HG03457 (cell line): Measurements from ENCODE around the gene CWC22.
"Not testable (repeated sequence)": the region's sequence is repeated elsewhere in the genome, so short reads cannot be mapped to it uniquely, and the experiment has no call there.

Source experiments
- ATAC-seq: cut with Tn5 transposase; IDR thresholded peaks from one replicate; pipeline ENCODE4 v1.9.1; 2021; ENCODE audit warnings: moderate number of reproducible peaks; ENCODE audit not compliant: unreplicated experiment

Gene CWC22

DNA sequence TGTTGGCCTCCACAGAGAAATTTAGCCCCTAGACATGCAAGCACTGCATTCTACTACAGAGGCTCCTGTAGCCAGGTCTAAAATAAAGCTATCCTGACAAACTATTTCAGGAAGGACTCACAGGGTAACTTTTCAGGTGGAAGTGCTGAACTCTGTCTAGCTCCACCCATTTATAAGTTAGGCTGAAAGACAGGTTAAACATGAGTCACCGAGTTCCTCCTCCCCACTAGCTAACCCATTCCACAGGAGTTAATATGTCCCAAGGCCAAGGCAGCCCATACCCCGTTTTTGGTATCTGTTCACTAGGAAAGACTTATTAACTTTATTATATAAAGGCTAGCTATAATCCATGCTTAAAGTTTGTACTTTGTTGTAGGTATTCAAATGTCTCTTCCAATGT is 3.5 kb downstream of the CWC22 start:
- ATAC-seq = no peak

DNA sequence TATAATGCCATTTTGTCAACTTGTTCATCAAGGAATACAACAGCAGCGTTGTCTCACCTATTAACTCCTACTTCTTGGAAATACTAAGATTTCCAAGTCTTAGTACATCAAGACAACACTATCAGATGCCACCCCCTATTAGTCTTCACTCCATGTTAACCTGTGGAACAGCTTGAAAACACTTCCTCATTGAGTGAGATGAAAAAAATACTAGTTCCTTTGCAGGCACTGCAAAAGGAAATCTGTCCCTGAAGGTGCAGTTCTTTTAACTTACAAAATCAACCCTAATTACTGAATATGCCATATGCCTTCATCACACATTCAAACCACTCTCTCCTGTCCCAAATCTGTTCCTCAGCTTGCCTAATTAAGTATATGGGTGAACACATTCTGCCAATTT is 4.0 kb downstream of the CWC22 start:
- ATAC-seq = no peak

DNA sequence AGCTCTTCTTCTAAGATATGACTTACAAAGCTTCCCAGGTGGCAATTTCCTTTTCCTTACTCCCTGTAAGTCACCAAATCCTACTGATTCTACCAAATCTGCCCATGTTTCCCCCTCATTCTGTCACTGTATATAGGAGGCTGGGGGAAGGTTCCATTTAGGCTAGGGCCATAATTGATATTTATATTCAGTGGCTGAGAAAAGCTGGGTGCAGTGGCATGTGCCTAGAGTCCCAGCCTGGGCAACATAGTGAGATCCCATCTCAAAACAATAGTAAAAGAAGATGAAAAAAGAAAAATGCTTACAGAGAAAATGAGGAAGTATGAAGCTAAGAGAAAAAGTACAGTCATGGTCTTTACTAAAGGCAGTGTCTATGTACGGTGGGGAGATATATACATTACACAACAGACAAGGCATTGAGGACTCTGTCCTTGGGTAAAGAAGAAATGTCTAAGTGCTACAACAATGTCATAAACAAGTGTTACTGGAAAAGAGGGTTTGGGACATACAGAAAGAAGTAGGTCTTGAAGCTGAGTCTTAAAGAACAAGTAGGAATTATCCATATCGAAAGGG is 4.8 kb downstream of the CWC22 start:
- ATAC-seq = no peak

DNA sequence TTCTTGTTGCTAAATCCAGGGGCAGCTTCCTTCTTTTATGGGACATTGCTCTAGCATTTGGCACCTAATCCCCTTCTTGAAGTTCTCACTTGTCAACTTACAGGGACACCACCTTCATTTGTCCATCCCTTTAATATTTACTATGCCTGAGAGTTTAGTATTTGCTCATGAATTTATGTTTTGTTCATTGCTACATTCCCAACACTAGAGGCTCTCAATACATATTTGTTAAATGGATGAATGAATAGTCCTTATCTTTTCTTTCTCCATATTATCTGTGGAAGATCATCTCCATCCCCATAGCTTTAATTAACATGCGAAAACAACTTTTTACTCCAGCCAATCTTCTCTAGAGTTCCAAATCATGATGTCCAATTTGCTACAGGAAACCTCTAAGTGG is 5.4 kb downstream of the CWC22 start:
- ATAC-seq = no peak

DNA sequence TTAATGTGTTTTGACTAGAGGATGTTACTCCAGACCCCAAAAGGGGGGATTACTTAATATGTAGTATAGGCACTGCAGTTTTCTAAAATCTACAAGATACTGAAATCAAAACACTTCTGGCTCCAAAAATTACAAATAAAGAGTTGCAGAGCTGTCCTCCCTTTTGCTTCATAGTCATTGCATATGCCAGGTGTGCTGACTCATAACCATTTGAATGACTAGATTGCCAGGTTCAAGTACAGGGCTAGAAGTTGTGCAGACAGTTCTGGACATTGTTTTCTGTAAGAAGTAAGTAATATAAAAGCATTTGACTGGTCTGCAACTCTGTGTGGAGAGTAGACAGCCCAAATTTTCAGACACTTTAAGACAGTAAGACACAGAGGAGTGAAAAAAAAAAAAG is 6.7 kb downstream of the CWC22 start:
- ATAC-seq = no peak

DNA sequence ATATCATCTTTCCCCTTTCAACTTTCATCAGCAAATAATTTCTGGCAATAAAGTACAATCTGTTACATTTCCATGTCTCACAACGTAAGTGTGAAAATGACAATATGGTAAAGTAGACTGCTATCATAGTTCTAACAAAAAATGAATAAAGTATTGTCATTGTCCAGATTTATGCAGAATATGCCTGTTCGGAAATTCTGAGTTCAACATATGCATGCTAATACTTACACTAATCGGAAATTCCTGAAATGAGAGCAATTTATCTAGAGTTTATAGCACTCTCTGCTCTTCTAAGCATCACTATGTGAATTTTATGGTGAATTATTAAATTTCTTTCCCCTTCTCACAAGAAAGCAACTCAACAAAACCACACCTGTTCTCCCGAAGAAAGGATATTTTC is 8.1 kb downstream of the CWC22 start:
- ATAC-seq = no peak

DNA sequence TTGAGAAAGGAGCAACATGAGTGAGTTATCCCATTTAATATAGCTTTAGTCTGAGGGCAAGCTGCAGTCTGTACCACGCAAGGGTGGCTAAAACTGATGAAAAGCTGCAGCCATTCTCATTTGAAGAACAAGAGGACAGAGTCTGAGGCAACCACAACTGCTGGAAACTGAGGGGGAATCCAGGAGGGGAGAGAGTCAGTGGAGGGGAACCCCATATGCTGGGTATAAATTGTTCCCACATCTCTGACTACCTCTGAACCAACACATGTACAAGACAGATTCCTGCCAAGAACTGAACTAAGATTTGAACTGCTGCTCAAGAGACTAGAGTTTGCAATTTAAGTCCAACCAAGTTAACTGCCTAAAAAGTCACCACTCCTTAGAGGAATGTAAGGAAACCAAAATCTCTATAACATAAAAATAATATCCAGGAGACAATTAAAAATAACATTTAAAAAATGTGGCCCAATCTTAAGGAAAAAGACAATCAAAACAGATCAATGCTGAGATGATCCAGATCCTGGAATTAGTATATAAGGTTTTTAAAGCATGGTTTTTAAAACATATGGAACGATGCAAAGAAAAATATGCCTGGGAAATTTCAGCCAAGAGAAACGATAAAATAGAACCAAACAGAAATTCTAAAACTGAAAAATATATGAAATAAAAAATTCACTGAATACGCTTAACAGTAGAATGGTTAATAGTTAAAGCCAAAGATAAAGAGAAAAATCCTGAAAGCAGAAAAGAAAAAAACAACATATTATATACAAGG is 11.2 kb downstream of the CWC22 start:
- ATAC-seq = no peak

DNA sequence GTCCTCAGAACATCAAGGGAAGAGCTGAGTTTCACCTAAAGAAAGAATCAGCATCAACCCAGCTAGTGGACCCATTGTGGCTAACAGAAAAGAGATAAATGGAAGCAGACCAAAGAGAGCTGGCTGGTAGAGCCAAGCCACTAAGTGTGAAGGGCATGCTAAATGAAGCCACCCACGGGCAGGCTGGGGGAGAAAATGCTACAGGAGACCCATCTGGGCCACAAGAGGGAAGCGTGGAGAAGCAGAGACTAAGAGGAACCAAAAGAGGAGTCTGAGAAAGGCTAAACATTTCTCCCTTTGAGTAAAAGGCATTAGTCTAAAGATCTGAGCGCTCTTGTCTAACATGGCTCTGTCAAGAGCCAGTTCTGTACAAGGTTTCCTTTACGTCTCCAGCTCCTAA is 15.8 kb downstream of the CWC22 start:
- no peak for ATAC-seq

DNA sequence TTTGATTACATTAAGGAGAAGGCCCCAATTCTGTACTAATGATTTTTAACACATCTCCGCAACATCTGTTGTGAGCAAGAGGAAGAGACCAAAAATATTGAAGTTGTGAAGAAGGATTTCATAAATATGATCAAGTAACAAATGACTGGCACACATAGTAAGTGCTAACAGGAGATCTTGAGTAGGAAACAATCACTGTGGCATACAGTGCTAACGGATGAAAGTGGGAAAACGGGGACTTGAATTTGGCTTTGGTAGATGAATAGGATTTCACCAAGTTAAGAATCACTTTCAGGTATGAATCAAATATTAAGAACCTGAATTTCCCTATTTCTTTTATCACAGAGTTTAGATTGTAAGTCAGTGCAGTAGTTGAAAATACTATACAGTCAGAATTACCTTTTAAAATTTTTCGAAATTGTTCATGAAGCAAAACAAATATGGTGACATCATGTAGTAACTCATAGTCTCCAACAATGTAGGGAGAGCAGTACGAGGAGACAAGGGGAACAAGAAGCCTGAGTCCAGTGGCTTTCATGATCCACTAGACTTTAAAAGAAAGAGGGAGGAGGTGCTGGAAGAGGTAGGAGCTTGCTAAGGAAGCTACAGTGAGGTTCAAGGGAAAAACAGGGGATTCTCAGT is 16.3 kb downstream of the CWC22 start:
- ATAC-seq = no peak

DNA sequence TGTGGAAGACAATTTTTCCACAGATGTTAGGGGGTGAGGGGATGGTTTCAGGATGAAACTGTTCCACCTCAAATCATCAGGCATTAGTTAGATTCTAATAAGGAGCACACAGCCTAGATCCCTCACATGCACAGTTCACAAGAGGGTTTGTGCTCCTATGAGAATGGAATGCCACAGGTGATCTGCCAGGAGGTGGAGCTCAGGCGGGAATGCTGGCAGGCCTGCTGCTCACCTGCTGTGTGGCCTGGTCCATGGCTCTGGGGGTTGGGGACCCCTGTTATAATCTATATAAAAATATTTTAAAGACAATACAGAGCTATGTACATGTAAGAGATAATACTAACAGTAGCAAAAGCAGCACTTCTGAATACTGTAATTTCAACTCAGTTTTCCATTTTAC is 19.2 kb downstream of the CWC22 start:
- ATAC-seq = no peak

DNA sequence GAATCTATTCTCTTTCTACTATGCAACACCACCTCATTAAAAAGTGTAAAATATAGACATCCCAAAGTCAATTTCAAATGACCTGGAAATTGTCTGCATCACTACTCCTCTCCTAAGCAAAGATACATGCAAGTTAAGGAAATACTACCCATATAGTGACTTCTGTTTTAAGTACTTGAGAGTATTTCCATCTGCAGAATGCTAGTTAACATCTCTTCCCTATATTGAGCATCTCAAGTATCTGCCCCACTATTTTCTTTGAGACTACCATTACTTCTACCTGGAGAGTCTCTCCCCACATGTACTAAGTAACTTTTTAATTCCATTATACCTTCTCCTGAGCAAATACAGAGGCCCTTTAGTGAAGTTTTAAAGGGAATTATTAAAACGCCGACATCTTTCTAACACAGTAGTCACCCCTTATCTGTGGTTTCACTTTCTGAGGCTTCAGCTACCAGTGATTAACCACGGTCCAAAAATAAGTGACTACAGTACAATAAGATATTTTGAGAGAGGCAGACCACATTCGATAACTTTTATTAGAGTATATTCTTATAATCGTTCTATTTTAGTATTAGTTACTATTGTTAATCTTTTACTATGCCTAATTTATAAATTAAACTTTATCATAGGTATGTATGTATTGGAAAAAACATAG is 21.8 kb downstream of the CWC22 start:
- peak; percentile 80 for ATAC-seq

DNA sequence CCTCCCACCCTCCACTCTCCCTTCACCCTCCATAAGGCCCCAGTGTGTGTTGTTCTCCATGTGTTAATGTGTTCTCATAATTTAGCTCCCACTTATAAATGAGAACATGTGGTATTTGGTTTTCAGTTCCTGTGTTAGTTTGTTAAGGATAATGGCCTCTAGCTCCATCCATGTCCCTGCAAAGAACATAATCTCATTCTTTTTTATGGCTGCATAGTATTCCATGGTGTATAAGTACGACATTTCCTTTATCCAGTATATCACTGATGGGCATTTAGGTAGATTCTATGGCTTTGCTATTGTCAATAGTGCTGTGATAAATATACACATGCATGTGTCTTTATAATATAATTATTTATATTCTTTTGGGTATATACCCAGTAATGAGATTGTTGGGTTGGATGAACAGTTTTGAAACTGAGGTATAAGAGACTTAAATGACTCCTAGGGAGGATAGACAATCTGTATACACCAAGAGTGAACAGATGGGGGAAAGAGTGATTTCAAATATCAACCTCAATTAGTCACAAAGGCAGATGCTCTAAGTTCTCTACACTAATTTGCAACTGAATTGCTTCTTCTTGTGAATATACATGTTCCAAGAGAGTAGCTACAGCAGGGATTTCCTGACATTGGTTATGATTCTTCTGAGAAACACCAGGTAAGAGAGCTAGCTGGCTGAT is 23.7 kb downstream of the CWC22 start:
- no peak for ATAC-seq

DNA sequence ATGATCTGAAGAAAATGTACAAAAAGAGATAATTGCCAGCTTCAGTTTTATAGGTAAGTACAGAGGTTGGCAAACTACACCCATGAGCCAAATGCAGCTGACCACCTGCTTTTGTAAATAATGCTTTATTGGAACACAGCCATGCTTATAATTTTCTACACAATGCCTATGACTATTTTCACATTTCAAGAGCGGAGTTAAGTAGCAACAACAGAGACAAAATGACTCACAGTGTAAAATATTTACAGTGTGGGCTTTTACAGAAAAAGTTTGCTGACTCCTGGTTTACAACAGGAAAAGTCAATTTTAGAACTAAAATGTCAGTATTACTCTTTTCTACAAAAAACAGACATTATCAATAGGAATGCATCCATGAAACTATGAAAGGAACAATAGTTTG is 26.0 kb downstream of the CWC22 start:
- no peak for ATAC-seq

DNA sequence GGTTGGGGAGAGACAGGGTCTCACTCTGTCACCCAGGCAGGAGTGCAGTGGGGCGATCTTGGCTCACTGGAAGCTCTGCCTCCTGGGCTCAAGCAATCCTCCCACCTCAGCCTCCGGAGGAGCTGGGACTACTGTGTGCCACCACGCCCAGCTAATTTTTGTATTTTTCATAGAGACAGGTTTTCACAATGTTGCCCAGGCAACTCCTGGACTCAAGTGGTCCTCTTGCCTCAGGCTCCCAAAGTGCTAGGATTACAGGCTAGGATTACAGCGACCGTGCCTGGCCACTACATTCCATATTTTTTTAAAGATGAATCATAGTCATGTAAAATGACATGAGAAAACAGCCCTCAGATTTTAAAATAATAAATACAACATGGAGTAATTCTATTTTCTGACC is 32.3 kb downstream of the CWC22 start:
- ATAC-seq = no peak

DNA sequence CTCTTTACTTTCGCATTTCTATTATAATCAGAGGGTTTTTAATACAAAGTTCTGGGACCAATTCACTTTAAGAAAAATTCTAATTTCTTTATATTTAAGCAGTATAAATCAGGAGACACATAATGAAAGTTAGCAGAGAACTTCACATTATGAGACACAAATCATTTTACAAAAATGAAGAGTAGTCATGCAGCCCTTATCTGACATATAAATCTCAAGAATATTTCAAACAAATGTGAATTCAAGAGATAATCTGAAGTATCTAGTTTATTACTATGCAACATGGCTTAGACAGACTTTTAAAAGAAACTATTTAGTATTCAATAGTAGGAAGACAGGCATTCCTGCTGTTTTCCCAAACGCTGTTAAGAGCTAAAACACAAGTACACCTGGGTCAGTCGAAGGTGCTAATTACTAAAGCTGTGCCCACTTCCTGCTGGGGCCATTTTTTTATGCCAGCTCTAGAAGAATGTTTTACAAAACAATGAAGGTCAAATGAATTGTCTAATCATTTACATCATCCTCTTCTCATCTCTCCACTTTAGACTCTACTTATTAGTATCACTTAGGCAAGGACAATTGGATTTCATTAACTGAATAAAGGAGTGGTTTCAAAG is 40.2 kb downstream of the CWC22 start:
- no peak for ATAC-seq

DNA sequence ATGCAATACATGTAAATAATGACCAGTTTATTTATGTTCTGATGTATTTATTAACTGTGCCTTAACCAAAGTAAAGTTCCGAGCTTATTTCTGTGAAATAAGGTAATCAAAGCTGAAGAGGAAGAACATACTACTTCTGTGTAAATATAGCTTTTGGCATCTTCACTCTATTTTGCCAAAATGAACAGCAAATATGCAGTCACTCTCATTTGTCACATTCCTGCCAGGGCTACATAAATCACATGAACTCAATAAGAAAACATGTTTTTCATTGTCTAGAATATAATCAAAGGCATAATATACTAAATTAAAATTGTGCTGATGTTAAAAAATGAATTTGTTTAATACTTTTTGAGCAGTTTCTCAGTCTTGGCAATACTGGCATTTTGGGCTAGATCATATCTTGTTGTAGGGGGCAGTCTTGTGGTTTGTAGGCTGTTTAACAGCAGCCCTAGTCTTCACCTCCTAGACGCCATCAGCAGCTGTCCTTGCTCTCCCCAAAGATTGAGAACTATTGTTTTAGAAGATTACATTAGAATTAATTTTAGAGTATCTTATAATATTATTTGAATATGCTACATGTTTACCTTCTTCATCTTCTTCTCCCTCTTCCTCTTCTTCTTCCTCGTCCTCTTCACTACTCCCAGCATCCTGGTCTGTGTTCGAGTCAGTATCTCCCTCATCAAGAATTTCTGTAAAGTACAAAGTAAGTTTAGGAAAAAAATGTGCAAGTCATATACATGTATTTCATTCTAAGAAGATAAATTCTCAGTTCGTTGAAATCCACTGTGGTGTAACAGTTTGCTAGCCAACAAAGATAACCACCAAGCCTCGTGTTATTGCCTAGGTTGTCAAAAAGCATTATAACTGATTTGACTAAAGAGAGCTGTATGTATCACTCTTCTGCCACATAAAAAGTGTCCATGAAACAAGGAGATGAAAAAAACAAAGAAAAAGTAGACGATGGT is 41.5 kb downstream of the CWC22 start:
- ATAC-seq = no peak

DNA sequence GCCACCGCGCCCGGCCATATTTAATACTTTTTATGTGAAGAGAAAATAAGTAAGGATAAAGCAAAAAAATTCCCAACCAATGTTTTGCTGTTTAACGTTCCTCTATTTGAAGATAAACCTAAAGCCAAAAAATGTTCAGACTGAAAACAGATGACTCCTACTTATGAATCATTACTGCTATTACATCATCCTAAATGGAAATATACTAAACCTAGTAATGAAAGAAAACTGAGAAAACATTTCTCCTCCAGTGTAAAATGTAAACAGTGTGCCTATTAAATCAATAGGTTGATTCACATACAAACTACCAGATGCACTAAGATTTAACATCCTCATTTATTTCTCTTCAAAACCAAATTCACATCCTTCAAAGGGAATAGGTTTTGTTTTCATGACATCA is 43.5 kb downstream of the CWC22 start:
- no peak for ATAC-seq

DNA sequence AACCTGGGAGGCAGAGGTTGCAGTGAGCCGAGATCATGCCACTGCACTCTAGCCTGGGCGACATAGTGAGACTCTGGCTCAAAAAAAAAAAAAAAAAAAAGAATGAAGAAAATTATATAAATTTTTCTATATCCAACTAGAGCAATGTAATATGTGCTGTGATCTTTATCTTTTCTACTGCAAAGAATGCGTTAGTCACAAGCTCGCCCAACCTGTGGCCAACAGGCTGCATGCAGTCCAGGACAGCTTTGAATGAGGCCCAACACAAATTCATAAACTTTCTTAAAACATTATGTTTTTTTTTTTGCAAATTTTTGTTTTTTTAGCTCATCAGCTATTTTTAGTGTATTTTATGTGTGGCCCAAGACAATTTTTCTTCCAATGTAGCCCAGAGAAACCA is 48.8 kb downstream of the CWC22 start:
- ATAC-seq = not testable (repeated sequence)

DNA sequence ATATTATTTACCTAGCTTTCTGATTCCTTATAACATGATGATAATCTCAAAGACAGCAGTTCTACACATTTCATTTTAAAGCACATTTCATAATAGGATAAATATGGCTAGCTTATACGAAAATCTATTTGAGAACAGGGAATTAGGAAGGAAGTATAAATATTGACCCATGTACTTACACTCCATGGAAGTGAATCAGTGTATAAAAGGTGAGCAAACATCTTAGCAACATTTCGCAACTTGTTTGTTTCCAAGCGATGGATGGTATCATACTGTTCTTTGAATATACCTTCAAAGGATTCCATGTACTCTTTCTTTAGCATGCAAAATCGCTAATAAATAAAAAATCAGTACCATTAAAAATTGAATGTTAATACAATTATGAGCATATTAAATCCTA is 53.1 kb downstream of the CWC22 start:
- no peak for ATAC-seq

DNA sequence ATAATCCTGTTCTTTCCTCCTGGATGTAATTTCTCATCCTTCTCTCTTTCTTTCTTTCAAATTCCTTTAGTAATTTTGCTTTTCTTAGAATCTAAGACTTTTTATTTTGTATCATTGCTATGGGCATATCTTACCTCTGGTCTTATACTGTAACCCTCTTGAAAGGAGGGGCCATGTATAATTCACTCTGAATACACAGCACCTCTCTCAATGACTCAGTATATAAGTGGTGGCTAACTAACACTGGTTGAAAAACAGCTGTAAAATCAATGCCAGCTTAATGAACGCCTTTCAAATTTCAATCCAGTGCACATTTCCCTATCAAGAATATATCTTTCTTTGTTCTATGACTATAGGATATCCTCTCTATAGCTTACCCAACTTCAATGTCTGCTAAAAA is 53.7 kb downstream of the CWC22 start:
- ATAC-seq = no peak
